ENCODE results near the gene PTGS1.

PTGS1 gene

DNA sequence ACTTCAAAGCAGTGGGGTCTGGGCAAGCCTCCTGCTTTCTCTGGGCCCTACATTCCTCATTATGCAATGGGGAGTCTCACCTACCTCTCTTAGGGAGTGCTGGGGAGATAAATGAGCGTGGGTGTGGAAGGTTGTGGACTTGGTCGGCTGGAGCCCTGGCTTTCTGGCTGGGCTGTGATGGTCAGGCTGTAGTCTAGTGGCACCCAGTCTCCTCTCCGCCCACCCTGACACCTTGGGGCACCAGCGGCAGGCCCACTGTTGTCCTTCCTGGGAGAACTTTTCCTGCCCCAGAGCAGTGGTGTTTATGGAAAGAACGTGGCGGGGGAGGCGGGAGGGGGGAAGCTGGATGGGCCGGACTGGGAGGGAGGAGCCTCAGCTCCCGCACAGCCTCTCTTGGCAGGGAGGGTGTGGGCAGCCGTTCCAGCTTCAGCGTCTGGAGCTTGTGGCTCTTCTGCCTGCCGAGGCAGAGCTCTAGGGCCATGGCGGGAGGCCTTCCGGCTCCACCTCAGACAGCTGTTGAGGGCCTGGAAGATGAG lies 4.1 kb downstream of the PTGS1 start:
- H3K4me1 ChIP-seq (ENCODE audit: insufficient read depth, insufficient read length) = peaks cover 24% of the 10 kb centered on the region
- peaks cover 39% of the 10 kb centered on the region for H3K27me3 ChIP-seq (ENCODE audit: insufficient read depth, insufficient read length)
- no peaks in the 10 kb centered on the region for H3K36me3 ChIP-seq (ENCODE audit: insufficient read depth, insufficient read length, low read length)
- H3K9me3 ChIP-seq (ENCODE audit: insufficient read depth, low read length) = peaks cover 8% of the 10 kb centered on the region
- no peak for DNase-seq (ENCODE audit: low read depth, low spot score)
- TF ChIP-seq YY1 (IDR thresholded peaks at IDR 0.05; ENCODE audit: insufficient read depth, insufficient read length) = no peak
- peak overlapping the region; percentile 69 for H3K9ac ChIP-seq (ENCODE audit: insufficient read length, low read depth)
- no peak overlapping the region for H3K4me3 ChIP-seq (ENCODE audit: insufficient read length, low read depth)

DNA sequence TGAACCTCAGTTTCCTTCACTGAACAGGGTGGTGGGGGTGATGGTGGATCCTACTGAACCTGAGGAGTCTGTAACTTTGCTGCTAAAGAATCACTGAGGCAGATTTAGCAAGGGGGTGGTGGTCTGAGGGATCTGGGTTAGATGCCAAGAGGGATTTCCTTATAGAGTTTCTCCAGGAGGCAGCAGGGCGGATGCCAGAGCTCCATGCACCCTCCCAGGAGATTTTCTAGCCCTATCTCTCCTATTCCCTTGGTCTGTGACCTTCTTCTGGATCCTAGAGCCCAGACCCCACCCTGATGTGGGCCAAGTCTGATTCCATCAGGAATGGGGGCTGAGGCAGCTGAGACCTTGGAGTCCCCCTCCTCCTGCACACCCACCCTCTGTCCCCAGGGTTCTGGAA lies 6.0 kb downstream of the PTGS1 start:
- no peaks in the 10 kb centered on the region for H3K36me3 ChIP-seq (ENCODE audit: insufficient read depth, insufficient read length, low read length)
- peaks cover 22% of the 10 kb centered on the region for H3K27me3 ChIP-seq (ENCODE audit: insufficient read depth, insufficient read length)
- DNase-seq (ENCODE audit: low read depth, low spot score) = no peak
- TF ChIP-seq YY1 (IDR thresholded peaks at IDR 0.05; ENCODE audit: insufficient read depth, insufficient read length) (no peak), ZNF274 (IDR thresholded peaks at IDR 0.05; ENCODE audit: low read depth, low read length) (no peak), SUZ12 (IDR thresholded peaks at IDR 0.05; ENCODE audit: extremely low read depth, insufficient read depth, insufficient read length) (no peak)
- H3K4me3 ChIP-seq (ENCODE audit: insufficient read length, low read depth) = no peak overlapping the region
- H3K9ac ChIP-seq (ENCODE audit: insufficient read length, low read depth) = no peak overlapping the region
- H3K4me1 ChIP-seq (ENCODE audit: insufficient read depth, insufficient read length) = peaks cover 20% of the 10 kb centered on the region
- H3K9me3 ChIP-seq (ENCODE audit: insufficient read depth, low read length) = peaks cover 10% of the 10 kb centered on the region

DNA sequence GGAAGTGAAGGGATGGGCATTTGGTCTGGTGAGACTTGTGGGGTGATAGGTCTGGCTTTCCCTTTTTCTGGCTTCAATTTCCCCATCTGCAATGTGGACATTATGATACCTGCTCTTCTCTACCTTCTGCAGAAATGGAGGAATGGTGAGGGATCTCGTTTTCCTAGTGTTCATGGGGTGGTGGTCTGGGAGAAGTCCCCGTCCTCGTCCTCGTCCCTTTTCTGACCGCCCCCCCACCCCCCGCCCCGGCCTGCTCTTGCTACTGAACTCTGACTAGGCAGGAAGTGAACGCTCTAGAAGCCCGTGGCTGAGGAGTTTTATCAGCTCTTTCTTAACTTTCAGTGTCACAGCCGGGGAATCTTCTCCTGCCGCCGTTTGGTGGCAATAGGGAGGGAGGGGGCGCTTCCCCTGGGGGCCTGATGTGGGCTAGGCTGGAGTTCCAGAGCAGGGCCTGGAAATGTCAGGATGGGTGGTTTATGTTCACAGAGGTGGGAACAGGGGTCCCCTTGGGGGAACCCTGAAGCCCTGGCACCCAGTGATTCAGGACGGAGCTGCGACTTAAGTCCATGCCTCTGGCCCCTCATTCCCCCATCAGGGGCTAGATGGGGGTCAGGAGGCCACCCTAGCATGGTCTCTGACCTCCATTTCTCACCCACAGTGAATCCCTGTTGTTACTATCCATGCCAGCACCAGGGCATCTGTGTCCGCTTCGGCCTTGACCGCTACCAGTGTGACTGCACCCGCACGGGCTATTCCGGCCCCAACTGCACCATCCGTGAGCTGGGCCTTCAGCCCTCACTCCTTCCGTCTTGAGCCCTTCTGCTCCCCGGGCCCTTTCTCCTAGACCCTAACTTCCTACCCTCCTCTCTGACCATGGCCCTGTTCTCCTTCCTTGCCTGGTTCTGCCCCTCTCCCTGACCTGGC lies 6.7 kb downstream of the PTGS1 start:
- H3K9me3 ChIP-seq (ENCODE audit: insufficient read depth, low read length) = peaks cover 10% of the 10 kb centered on the region
- peaks cover 15% of the 10 kb centered on the region for H3K27me3 ChIP-seq (ENCODE audit: insufficient read depth, insufficient read length)
- no peak overlapping the region for H3K9ac ChIP-seq (ENCODE audit: insufficient read length, low read depth)
- no peak for TF ChIP-seq ZNF274 (IDR thresholded peaks at IDR 0.05; ENCODE audit: low read depth, low read length)
- TF ChIP-seq SUZ12 (IDR thresholded peaks at IDR 0.05; ENCODE audit: extremely low read depth, insufficient read depth, insufficient read length) = no peak
- no peak for TF ChIP-seq YY1 (IDR thresholded peaks at IDR 0.05; ENCODE audit: insufficient read depth, insufficient read length)
- H3K36me3 ChIP-seq (ENCODE audit: insufficient read depth, insufficient read length, low read length) = no peaks in the 10 kb centered on the region
- peaks cover 20% of the 10 kb centered on the region for H3K4me1 ChIP-seq (ENCODE audit: insufficient read depth, insufficient read length)
- DNase-seq (ENCODE audit: low read depth, low spot score) = no peak
- no peak overlapping the region for H3K4me3 ChIP-seq (ENCODE audit: insufficient read length, low read depth)

DNA sequence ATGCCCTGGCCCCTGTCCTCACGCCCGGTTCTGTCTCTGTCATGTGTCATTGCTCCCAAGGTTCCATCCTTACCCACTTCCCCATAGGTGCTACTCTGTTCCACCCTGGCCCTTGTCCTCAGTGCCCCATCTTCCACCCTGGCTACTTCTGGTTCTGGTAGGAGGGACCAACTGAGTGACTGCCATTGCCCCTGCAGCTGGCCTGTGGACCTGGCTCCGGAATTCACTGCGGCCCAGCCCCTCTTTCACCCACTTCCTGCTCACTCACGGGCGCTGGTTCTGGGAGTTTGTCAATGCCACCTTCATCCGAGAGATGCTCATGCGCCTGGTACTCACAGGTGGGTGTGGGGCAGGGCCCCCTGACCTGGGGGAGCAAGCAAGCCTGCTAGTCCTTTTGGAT lies 7.4 kb downstream of the PTGS1 start:
- H3K27me3 ChIP-seq (ENCODE audit: insufficient read depth, insufficient read length) = peaks cover 7% of the 10 kb centered on the region
- no peaks in the 10 kb centered on the region for H3K36me3 ChIP-seq (ENCODE audit: insufficient read depth, insufficient read length, low read length)
- no peak overlapping the region for H3K9ac ChIP-seq (ENCODE audit: insufficient read length, low read depth)
- no peak overlapping the region for H3K4me3 ChIP-seq (ENCODE audit: insufficient read length, low read depth)
- peaks cover 20% of the 10 kb centered on the region for H3K4me1 ChIP-seq (ENCODE audit: insufficient read depth, insufficient read length)
- H3K9me3 ChIP-seq (ENCODE audit: insufficient read depth, low read length) = peaks cover 10% of the 10 kb centered on the region
- TF ChIP-seq ZNF274 (IDR thresholded peaks at IDR 0.05; ENCODE audit: low read depth, low read length) (no peak), SUZ12 (IDR thresholded peaks at IDR 0.05; ENCODE audit: extremely low read depth, insufficient read depth, insufficient read length) (no peak), YY1 (IDR thresholded peaks at IDR 0.05; ENCODE audit: insufficient read depth, insufficient read length) (no peak)
- no peak for DNase-seq (ENCODE audit: low read depth, low spot score)

DNA sequence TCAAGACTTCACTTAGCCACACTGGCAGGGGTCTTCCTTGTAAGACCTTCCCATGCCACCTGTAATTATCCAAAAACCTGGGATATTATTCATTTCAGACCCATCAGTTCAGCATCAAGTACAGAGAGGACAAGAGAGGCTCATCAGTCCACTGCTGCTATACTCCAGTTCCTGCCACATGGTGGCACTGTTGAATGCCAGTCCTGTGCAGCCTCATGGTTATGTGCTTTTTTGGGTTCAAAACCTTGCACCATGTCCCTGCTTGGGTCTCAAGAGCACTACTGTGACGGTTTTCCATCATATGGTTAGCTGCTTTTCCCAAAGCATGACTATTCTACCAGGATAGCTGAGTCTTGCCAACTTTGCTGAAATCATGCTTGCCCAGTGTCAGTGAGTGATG lies 8.5 kb downstream of the PTGS1 start:
- H3K4me1 ChIP-seq (ENCODE audit: insufficient read depth, insufficient read length) = peaks cover 20% of the 10 kb centered on the region
- H3K36me3 ChIP-seq (ENCODE audit: insufficient read depth, insufficient read length, low read length) = no peaks in the 10 kb centered on the region
- H3K4me3 ChIP-seq (ENCODE audit: insufficient read length, low read depth) = no peak overlapping the region
- TF ChIP-seq YY1 (IDR thresholded peaks at IDR 0.05; ENCODE audit: insufficient read depth, insufficient read length) (no peak), SUZ12 (IDR thresholded peaks at IDR 0.05; ENCODE audit: extremely low read depth, insufficient read depth, insufficient read length) (no peak), ZNF274 (IDR thresholded peaks at IDR 0.05; ENCODE audit: low read depth, low read length) (no peak)
- no peak for DNase-seq (ENCODE audit: low read depth, low spot score)
- H3K9me3 ChIP-seq (ENCODE audit: insufficient read depth, low read length) = peaks cover 10% of the 10 kb centered on the region
- H3K9ac ChIP-seq (ENCODE audit: insufficient read length, low read depth) = no peak overlapping the region
- peaks cover 3% of the 10 kb centered on the region for H3K27me3 ChIP-seq (ENCODE audit: insufficient read depth, insufficient read length)

DNA sequence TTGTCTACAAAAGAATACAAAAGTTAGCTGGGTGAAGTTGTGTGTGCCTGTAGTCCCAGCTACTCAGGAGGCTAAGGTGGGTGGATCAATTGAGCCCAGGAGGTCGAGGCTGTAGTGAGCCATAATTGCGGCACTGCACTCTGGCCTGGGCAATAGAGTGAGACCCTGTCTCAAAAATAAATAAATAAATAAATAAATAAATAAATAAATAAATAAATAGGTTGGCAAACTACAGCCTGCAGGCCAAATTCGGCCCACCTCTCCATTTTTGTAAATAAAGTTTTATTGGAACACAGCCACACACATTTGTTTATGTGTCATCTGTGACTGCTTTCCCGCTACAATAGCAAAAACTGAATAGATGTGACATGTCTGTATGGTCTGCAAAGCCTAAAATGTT lies 9.5 kb downstream of the PTGS1 start:
- TF ChIP-seq ZNF274 (IDR thresholded peaks at IDR 0.05; ENCODE audit: low read depth, low read length) (no peak), SUZ12 (IDR thresholded peaks at IDR 0.05; ENCODE audit: extremely low read depth, insufficient read depth, insufficient read length) (no peak), YY1 (IDR thresholded peaks at IDR 0.05; ENCODE audit: insufficient read depth, insufficient read length) (no peak)
- Histone ChIP-seq H3K4me3 (ENCODE audit: insufficient read length, low read depth) (no peak overlapping the region), H3K4me1 (ENCODE audit: insufficient read depth, insufficient read length) (peaks cover 18% of the 10 kb centered on the region), H3K9me3 (ENCODE audit: insufficient read depth, low read length) (peaks cover 10% of the 10 kb centered on the region), H3K27me3 (ENCODE audit: insufficient read depth, insufficient read length) (no peaks in the 10 kb centered on the region), H3K9ac (ENCODE audit: insufficient read length, low read depth) (no peak overlapping the region), H3K36me3 (ENCODE audit: insufficient read depth, insufficient read length, low read length) (no peaks in the 10 kb centered on the region)
- no peak for DNase-seq (ENCODE audit: low read depth, low spot score)

DNA sequence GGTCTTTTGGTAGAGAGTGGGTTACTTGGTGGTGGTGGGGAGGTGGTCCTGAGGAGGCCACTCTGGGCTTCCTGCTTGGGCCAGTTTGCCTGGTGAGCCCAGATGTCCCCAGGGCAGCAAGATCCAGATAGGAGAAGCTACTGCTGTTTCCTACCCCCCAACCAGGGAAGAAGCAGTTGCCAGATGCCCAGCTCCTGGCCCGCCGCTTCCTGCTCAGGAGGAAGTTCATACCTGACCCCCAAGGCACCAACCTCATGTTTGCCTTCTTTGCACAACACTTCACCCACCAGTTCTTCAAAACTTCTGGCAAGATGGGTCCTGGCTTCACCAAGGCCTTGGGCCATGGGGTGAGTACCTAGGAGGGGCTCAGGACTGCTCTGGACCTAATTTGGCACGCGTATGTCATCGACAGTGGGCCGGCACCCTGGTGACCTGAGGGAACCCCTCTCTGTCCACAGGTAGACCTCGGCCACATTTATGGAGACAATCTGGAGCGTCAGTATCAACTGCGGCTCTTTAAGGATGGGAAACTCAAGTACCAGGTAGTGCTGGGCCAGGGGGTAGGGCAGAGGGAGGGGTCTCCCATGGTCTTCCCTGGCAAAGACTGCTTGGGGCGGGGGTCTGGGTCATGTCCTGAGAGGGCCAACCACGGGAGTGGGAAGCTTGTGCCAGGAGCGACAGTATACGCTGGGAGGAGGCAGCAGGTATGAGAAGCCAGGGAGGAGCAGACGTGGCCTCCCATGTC lies 10.6 kb downstream of the PTGS1 start:
- Histone ChIP-seq H3K4me3 (ENCODE audit: insufficient read length, low read depth) (no peak overlapping the region), H3K9ac (ENCODE audit: insufficient read length, low read depth) (no peak overlapping the region), H3K27me3 (ENCODE audit: insufficient read depth, insufficient read length) (no peaks in the 10 kb centered on the region), H3K9me3 (ENCODE audit: insufficient read depth, low read length) (peaks cover 10% of the 10 kb centered on the region), H3K4me1 (ENCODE audit: insufficient read depth, insufficient read length) (peaks cover 10% of the 10 kb centered on the region), H3K36me3 (ENCODE audit: insufficient read depth, insufficient read length, low read length) (no peaks in the 10 kb centered on the region)
- TF ChIP-seq ZNF274 (IDR thresholded peaks at IDR 0.05; ENCODE audit: low read depth, low read length) = no peak
- TF ChIP-seq SUZ12 (IDR thresholded peaks at IDR 0.05; ENCODE audit: extremely low read depth, insufficient read depth, insufficient read length) = no peak
- TF ChIP-seq YY1 (IDR thresholded peaks at IDR 0.05; ENCODE audit: insufficient read depth, insufficient read length) = no peak
- DNase-seq (ENCODE audit: low read depth, low spot score) = no peak

Measured in NT2/D1 (cell line).